NB4 (cell line): Measurements from ENCODE around the gene FAM156A.
"Not testable (repeated sequence)": the region's sequence is repeated elsewhere in the genome, so short reads cannot be mapped to it uniquely, and the experiment has no call there.

Experiments used
- POLR2A ChIP-seq: IDR thresholded peaks from 2 replicates; pipeline ENCODE4 v1.6.1; 2011; ENCODE audit warnings: mild to moderate bottlenecking; ENCODE audit not compliant: insufficient read length; ENCODE audit errors: extremely low read depth
- TF ChIP-seq, protein P1 (sequence below): IDR thresholded peaks from one replicate; pipeline ENCODE4 v1.5.1; 2012; ENCODE audit warnings: low read depth, low read length

DNA sequence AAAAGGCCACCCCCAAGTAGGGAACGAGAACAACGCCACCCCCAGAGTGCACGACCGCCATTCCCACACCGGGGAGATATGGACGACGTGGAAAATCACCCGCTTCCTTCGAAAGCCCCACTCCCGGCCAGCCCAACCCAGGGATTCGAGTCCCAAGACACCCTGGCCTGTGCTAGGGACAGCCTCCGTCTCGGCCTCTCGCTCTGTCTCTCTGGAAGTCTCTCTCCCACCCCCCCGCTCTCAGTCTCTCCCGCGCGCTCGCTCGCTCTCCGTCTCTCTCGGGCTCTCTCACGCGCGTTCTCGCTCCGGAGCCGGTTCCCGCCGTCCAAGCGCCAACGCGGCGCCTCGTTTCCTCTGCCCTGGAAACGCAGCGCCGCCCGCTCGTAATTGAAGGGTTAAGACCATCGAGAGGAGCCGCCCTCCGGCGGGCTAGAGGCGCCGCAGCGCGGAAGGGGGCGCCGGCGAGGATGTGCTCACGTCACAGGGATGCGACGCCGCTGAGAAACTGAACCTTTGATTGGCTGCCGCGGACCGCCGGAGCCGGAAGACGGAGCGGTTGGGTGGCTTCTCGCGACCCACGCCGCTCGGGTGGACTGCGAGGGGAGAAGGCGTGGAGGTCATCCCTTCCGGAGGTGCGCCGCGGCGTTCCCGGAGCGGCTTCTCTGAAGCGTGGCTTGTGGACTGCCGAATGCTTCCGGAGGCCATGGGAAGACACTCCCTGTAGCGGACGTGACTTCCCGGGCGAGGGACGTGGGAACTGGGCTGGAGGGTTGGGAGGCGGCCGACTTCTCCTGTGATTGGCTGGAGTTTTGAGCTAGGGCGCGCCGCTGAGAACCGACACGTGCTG is at the start of gene FAM156A:
- TF ChIP-seq, protein P1, sequence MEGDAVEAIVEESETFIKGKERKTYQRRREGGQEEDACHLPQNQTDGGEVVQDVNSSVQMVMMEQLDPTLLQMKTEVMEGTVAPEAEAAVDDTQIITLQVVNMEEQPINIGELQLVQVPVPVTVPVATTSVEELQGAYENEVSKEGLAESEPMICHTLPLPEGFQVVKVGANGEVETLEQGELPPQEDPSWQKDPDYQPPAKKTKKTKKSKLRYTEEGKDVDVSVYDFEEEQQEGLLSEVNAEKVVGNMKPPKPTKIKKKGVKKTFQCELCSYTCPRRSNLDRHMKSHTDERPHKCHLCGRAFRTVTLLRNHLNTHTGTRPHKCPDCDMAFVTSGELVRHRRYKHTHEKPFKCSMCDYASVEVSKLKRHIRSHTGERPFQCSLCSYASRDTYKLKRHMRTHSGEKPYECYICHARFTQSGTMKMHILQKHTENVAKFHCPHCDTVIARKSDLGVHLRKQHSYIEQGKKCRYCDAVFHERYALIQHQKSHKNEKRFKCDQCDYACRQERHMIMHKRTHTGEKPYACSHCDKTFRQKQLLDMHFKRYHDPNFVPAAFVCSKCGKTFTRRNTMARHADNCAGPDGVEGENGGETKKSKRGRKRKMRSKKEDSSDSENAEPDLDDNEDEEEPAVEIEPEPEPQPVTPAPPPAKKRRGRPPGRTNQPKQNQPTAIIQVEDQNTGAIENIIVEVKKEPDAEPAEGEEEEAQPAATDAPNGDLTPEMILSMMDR, result not testable (repeated sequence)
- not testable (repeated sequence) for TF ChIP-seq POLR2A
